Measurements from ENCODE around the gene ST3GAL4.
A peak's percentile ranks its signal among the peaks of the same experiment; 100 is the strongest.

The ST3GAL4 gene

DNA sequence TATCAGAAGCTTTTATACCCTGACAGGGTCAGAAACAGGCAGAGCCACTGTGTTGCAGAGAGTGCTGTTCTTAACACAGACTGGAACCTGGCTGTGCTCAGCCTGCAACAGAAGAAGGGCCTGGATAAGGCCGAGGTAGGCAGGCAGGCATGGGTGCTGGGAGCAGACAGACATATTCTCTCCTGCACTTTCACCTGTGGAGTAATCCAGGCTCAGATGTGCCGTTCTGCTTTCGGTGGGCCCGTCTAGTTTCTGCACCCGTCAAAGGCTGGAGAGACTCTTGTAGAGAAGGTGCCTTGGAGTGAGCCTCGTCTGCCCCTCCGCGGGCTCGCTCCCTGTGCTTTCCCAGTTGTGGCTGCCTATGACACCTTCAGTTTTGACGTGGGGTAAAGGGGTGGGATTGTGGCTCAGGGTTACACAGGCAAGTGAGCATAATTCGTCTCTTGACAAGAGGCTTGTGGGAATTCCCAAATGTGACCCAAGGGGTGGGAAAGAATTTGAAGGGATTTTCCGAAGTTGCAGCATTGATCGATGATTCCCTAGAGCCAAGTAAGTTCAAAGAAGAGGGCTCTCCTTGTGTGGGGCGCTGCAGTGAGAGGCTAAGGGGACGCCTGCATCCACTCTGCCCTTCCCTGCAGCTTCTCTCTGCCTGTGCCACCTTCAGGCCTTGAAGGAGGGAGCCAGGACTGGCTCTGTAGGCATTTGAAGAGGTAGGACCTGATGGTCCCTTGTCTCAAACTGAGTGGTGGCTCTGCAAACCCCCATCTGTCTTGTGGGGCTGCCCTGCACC lies 16.2 kb upstream of the ST3GAL4 start:
- Histone ChIP-seq H3K27ac (ENCODE audit: insufficient read depth in 1 of 2, low read depth in 1 of 2, low read length in 2 of 2, poor library complexity in 1 of 2, severe bottlenecking in 2 of 2) (no peak overlapping the region), H3K27me3 (replicated peaks in 2 of 5; ENCODE audit: control insufficient read depth in 4 of 5, insufficient read depth in 5 of 5, low read length in 4 of 5) (no peaks in the 10 kb centered on the region), H3K9me3 (ENCODE audit: control extremely low read depth in 1 of 5, control insufficient read depth in 4 of 5, insufficient read depth in 2 of 5, low read depth in 1 of 5, low read length in 4 of 5) (no peaks in the 10 kb centered on the region), H3K4me1 (ENCODE audit: control extremely low read depth in 1 of 4, control insufficient read depth in 4 of 4, insufficient read depth in 4 of 4, low read length in 3 of 4) (peaks cover 0 to 78% (median 54%) of the 10 kb centered on the region in 4 experiments), H3K4me3 (ENCODE audit: control insufficient read depth in 1 of 7, extremely low read depth in 1 of 7, insufficient read depth in 4 of 7, low read depth in 2 of 7, low read length in 6 of 7) (no peak overlapping the region), H3K36me3 (ENCODE audit: control insufficient read depth in 4 of 4, insufficient read depth in 4 of 4, low read length in 3 of 4) (peaks cover 5 to 56% (median 24%) of the 10 kb centered on the region in 4 experiments)
- 96% methylated on average over 8 of the region's 15 CpGs for WGBS (ENCODE audit: insufficient coverage)
- no peak for DNase-seq
- ChIA-PET CTCF (interaction anchor here (0.6 to 0.9 kb wide), 2 partner anchors 28 to 925 kb away, joined by 3 read pairs; no protein-coding TSS in a partner anchor), POLR2A (interaction anchor here (0.7 kb wide), 1 partner anchor 20 kb away, joined by 3 read pairs; no protein-coding TSS in a partner anchor)

DNA sequence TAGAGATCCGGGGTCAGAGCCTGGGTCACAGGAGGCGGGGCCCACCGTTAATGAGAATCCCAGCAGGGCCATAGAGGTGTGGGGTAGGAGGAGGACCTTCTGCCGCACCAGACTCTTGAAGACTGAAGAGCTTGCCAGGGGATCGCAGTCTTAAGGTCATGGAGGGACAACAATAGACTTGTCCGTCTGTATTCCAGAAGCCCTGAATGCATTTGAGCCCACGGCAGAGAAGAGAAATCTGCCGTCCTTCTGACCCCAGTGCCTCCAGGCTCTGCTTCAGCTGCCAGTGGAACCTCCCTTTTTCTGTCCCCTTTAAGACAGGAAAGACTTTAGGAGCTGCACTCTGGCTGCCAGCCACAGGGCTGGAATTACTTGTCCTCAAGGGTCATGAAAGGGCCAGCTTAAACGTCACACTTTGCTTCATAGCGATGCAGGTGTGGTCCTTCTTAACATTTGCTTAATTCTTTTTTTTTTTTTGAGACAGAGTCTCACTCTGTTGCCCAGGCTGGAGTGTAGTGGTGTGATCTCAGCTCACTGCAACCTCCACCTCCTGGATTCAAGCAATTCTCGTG lies 15.5 kb upstream of the ST3GAL4 start:
- H3K36me3 ChIP-seq (ENCODE audit: control insufficient read depth in 4 of 4, insufficient read depth in 4 of 4, low read length in 3 of 4), result peaks cover 5 to 58% (median 23%) of the 10 kb centered on the region in 4 experiments

DNA sequence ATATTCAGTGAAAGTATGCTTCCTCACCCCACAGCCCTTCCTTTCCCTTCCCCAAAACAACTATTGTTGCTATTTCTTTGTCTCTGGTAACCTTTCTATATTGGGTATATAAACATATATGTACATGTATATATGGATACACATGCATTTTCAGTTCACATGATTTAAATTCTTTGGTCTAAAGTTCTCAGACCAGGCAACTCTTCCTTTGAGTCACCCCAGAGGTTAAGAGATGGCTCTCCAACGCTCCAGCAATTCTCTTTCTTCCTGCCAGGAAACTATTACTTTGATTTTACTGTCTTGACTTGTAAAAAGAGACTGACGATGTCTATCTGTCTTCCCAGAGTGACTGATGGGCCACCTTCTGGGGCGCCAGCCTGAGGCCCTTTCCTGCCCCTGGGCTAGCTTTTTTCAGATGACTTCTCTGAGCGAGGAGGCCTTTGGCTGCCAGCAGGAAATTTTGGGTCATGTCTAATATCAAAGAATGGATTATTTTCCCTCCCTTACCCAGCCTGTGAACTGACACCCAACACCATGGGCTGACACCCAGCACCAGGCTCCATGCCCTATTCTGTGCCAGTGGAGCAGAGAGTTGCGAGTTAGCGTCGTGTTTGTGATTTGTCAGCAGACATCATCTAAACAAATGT lies 14.4 kb upstream of the ST3GAL4 start:
- POLR2A ChIA-PET, result interaction anchor here (0.5 kb wide), 1 partner anchor 23 kb away, joined by 3 read pairs; no protein-coding TSS in a partner anchor
- H3K36me3 ChIP-seq (ENCODE audit: control insufficient read depth in 4 of 4, insufficient read depth in 4 of 4, low read length in 3 of 4), result peaks cover 5 to 58% (median 23%) of the 10 kb centered on the region in 4 experiments
- no peak for DNase-seq
- no peaks in the 10 kb centered on the region for H3K27me3 ChIP-seq (replicated peaks in 2 of 5; ENCODE audit: control insufficient read depth in 4 of 5, insufficient read depth in 5 of 5, low read length in 4 of 5)
- H3K27ac ChIP-seq (ENCODE audit: insufficient read depth in 1 of 2, low read depth in 1 of 2, low read length in 2 of 2, poor library complexity in 1 of 2, severe bottlenecking in 2 of 2), result no peak overlapping the region
- CTCF ChIA-PET, result interaction anchor here (1.5 kb wide), 1 partner anchor 30 kb away, joined by 10 read pairs; no protein-coding TSS in a partner anchor
- no peak overlapping the region for H3K4me3 ChIP-seq (ENCODE audit: control insufficient read depth in 1 of 7, extremely low read depth in 1 of 7, insufficient read depth in 4 of 7, low read depth in 2 of 7, low read length in 6 of 7)
- WGBS (ENCODE audit: insufficient coverage), result 68% methylated on average over 6 of the region's 7 CpGs
- H3K4me1 ChIP-seq (ENCODE audit: control extremely low read depth in 1 of 4, control insufficient read depth in 4 of 4, insufficient read depth in 4 of 4, low read length in 3 of 4), result peaks cover 3 to 80% (median 60%) of the 10 kb centered on the region in 4 experiments
- H3K9me3 ChIP-seq (ENCODE audit: control extremely low read depth in 1 of 5, control insufficient read depth in 4 of 5, insufficient read depth in 2 of 5, low read depth in 1 of 5, low read length in 4 of 5), result no peaks in the 10 kb centered on the region

More for the DNA sequence above, 15.5 kb upstream of the ST3GAL4 start:
- no peak overlapping the region for H3K27ac ChIP-seq (ENCODE audit: insufficient read depth in 1 of 2, low read depth in 1 of 2, low read length in 2 of 2, poor library complexity in 1 of 2, severe bottlenecking in 2 of 2)
- DNase-seq, result no peak
- no peaks in the 10 kb centered on the region for H3K27me3 ChIP-seq (replicated peaks in 2 of 5; ENCODE audit: control insufficient read depth in 4 of 5, insufficient read depth in 5 of 5, low read length in 4 of 5)
- H3K4me1 ChIP-seq (ENCODE audit: control extremely low read depth in 1 of 4, control insufficient read depth in 4 of 4, insufficient read depth in 4 of 4, low read length in 3 of 4), result peaks cover 0 to 80% (median 59%) of the 10 kb centered on the region in 4 experiments
- 98% methylated on average over 10 of the region's 11 CpGs for WGBS (ENCODE audit: insufficient coverage)
- ChIA-PET POLR2A (interaction anchor here (0.7 kb wide), 1 partner anchor 19 kb away, joined by 3 read pairs; no protein-coding TSS in a partner anchor), CTCF (interaction anchor here (0.6 to 0.9 kb wide), 2 partner anchors 29 to 926 kb away, joined by 3 read pairs; no protein-coding TSS in a partner anchor)
- no peak overlapping the region for H3K4me3 ChIP-seq (ENCODE audit: control insufficient read depth in 1 of 7, extremely low read depth in 1 of 7, insufficient read depth in 4 of 7, low read depth in 2 of 7, low read length in 6 of 7)
- H3K9me3 ChIP-seq (ENCODE audit: control extremely low read depth in 1 of 5, control insufficient read depth in 4 of 5, insufficient read depth in 2 of 5, low read depth in 1 of 5, low read length in 4 of 5), result no peaks in the 10 kb centered on the region

DNA sequence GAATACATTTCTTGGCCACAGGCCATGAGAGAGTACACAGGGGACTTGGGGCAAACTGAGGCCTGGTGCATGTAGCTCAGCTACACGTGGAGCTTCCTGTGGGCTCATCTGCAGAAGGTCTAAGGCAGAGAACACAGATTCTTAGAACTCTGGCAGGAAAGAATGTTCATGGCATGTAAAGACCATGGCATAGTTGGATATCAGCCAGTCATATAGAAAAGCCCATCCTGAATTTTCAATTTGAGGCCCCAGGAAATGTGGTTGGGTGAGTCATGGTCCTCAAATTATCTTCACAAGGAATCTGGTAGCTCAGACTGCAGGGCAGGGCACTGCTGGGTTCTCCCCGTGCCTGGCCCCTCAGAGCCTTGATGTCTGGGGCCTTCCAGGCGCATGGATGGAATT lies 13.7 kb upstream of the ST3GAL4 start:
- Histone ChIP-seq H3K9me3 (ENCODE audit: control extremely low read depth in 1 of 5, control insufficient read depth in 4 of 5, insufficient read depth in 2 of 5, low read depth in 1 of 5, low read length in 4 of 5) (no peaks in the 10 kb centered on the region), H3K27me3 (replicated peaks in 2 of 5; ENCODE audit: control insufficient read depth in 4 of 5, insufficient read depth in 5 of 5, low read length in 4 of 5) (no peaks in the 10 kb centered on the region), H3K27ac (ENCODE audit: insufficient read depth in 1 of 2, low read depth in 1 of 2, low read length in 2 of 2, poor library complexity in 1 of 2, severe bottlenecking in 2 of 2) (peak overlapping the region in 1 of 2 experiments; percentile 3), H3K4me1 (ENCODE audit: control extremely low read depth in 1 of 4, control insufficient read depth in 4 of 4, insufficient read depth in 4 of 4, low read length in 3 of 4) (peaks cover 3 to 80% (median 60%) of the 10 kb centered on the region in 4 experiments), H3K36me3 (ENCODE audit: control insufficient read depth in 4 of 4, insufficient read depth in 4 of 4, low read length in 3 of 4) (peaks cover 5 to 62% (median 23%) of the 10 kb centered on the region in 4 experiments), H3K4me3 (ENCODE audit: control insufficient read depth in 1 of 7, extremely low read depth in 1 of 7, insufficient read depth in 4 of 7, low read depth in 2 of 7, low read length in 6 of 7) (no peak overlapping the region)
- POLR2A ChIA-PET, result interaction anchor here (0.5 to 1.2 kb wide), 2 partner anchors 23 to 24 kb away, joined by 3 to 4 read pairs; no protein-coding TSS in a partner anchor
- WGBS (ENCODE audit: insufficient coverage), result 31% methylated on average over 3 of the region's 3 CpGs
- CTCF ChIA-PET, result interaction anchor here (0.9 to 1.5 kb wide), 2 partner anchors 29 to 31 kb away, joined by 3 to 10 read pairs; no protein-coding TSS in a partner anchor
- peak in 2 of 3 donors; percentile 64 to 73 for DNase-seq

DNA sequence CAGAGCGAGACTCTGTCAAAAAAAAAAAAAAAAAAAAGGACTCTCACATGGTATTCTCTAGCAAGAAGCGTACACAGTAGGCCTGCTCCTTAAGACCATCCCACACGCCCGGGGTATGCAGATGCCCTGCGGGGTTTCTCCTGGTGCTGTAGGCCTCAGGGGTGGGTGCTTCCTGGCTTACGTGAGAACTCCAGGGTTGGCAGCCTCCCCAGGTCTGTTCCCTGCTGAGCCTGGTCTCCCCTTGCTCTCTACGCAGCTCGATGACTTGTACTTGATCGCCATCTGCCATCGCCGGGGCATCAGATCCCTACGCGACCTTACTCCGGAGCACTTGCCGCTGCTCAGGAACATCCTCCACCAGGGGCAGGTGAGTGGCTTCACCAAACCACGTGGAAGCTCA lies 12.4 kb upstream of the ST3GAL4 start:
- WGBS (ENCODE audit: insufficient coverage), result 97% methylated on average over 15 of the region's 16 CpGs
- H3K27me3 ChIP-seq (replicated peaks in 2 of 5; ENCODE audit: control insufficient read depth in 4 of 5, insufficient read depth in 5 of 5, low read length in 4 of 5), result no peaks in the 10 kb centered on the region
- no peaks in the 10 kb centered on the region for H3K9me3 ChIP-seq (ENCODE audit: control extremely low read depth in 1 of 5, control insufficient read depth in 4 of 5, insufficient read depth in 2 of 5, low read depth in 1 of 5, low read length in 4 of 5)
- no peak overlapping the region for H3K27ac ChIP-seq (ENCODE audit: insufficient read depth in 1 of 2, low read depth in 1 of 2, low read length in 2 of 2, poor library complexity in 1 of 2, severe bottlenecking in 2 of 2)
- no peak overlapping the region for H3K4me3 ChIP-seq (ENCODE audit: control insufficient read depth in 1 of 7, extremely low read depth in 1 of 7, insufficient read depth in 4 of 7, low read depth in 2 of 7, low read length in 6 of 7)
- peaks cover 3 to 78% (median 56%) of the 10 kb centered on the region in 4 experiments for H3K4me1 ChIP-seq (ENCODE audit: control extremely low read depth in 1 of 4, control insufficient read depth in 4 of 4, insufficient read depth in 4 of 4, low read length in 3 of 4)
- no peak for DNase-seq
- ChIA-PET POLR2A (interaction anchor here (1.2 kb wide), 1 partner anchor 24 kb away, joined by 4 read pairs; no protein-coding TSS in a partner anchor), CTCF (interaction anchor here (1.3 kb wide), 1 partner anchor 11 kb away, joined by 4 read pairs; no protein-coding TSS in a partner anchor)
- H3K36me3 ChIP-seq (ENCODE audit: control insufficient read depth in 4 of 4, insufficient read depth in 4 of 4, low read length in 3 of 4), result peaks cover 5 to 66% (median 24%) of the 10 kb centered on the region in 4 experiments

DNA sequence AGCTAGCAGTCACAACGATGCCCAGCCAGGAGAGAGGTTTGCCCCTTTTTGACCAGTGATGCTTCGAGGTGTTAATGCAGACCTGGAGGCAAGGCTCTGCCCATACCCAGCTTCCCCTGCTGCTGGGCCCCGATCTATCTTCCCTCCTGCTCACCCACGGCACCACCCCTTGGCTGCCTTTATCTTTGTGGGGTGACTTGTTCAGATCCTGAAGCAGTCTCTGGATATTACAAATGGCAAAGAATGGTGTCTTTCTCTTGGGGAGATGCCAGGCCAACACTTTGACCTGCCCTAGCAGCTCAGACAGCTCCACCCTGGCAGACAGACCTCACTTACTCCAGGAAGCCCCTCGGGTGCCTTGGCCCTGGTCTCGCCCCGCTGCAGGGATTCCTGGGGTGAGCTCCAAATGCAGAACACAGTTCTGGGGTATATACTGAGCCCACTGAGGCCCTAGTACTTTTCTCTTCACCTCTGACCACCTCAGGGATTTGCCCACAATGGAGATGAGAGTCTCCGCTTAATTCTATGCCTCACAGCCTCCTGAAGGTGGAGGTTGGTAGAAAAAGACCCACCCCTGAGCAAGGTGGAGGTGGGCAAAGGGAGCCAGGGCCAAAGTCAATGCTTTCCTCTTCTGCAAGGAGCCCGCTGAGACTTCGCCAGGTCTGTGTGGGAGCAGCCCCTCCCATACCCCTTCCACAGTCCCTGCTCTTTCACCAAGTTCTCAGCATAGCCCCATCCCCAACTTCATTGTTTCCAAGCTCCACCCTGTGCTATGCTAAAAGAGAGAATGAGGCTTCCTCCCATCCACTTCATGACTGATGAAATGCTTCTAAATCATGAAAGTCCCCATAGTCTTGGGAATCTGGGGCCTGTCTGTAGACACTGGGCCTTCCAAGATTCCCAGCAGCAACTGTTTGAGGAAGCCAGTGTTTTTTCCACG lies 11.1 kb upstream of the ST3GAL4 start:
- Histone ChIP-seq H3K9me3 (ENCODE audit: control extremely low read depth in 1 of 5, control insufficient read depth in 4 of 5, insufficient read depth in 2 of 5, low read depth in 1 of 5, low read length in 4 of 5) (no peaks in the 10 kb centered on the region), H3K4me3 (ENCODE audit: control insufficient read depth in 1 of 7, extremely low read depth in 1 of 7, insufficient read depth in 4 of 7, low read depth in 2 of 7, low read length in 6 of 7) (no peak overlapping the region), H3K27ac (ENCODE audit: insufficient read depth in 1 of 2, low read depth in 1 of 2, low read length in 2 of 2, poor library complexity in 1 of 2, severe bottlenecking in 2 of 2) (peak overlapping the region; percentile 28 to 87), H3K27me3 (replicated peaks in 2 of 5; ENCODE audit: control insufficient read depth in 4 of 5, insufficient read depth in 5 of 5, low read length in 4 of 5) (no peaks in the 10 kb centered on the region), H3K4me1 (ENCODE audit: control extremely low read depth in 1 of 4, control insufficient read depth in 4 of 4, insufficient read depth in 4 of 4, low read length in 3 of 4) (peaks cover 3 to 85% (median 61%) of the 10 kb centered on the region in 4 experiments), H3K36me3 (ENCODE audit: control insufficient read depth in 4 of 4, insufficient read depth in 4 of 4, low read length in 3 of 4) (peaks cover 5 to 66% (median 22%) of the 10 kb centered on the region in 4 experiments)
- ChIA-PET CTCF (interaction anchor here (0.7 to 2.1 kb wide), 6 partner anchors 9 to 37 kb away, joined by 3 to 10 read pairs (median 4); no protein-coding TSS in a partner anchor), POLR2A (interaction anchor here (0.6 to 1.2 kb wide), 2 partner anchors 25 to 41 kb away, joined by 3 to 5 read pairs; no protein-coding TSS in a partner anchor)
- 83% methylated on average over 6 of the region's 11 CpGs for WGBS (ENCODE audit: insufficient coverage)
- no peak for DNase-seq
